Kidney (tissue), 14 donors: ENCODE results near the gene TTI1. TPM values are rescaled to one million over a fixed set of nuclear protein-coding genes. Genes with fewer than 3 reads are reported as not detected.

Experiments
- DNase-seq, 5 donors: peaks; one replicate each; pipeline ENCODE4 v3.0.0-alpha.2; 2013 to 2020
- FAIRE-seq: peaks from 2 replicates; lab custom pipeline; 2012; peaks lifted over from hg19 to GRCh38; lab: Jason Lieb, UNC
- H3K27ac ChIP-seq, 2 donors: one replicate each; pipeline ENCODE4 v1.7.0; 2013; ENCODE audit warnings: low read depth in 2 of 2, low read length in 2 of 2, inconsistent platforms in 1 of 2
- H3K27me3 ChIP-seq: one replicate; pipeline ENCODE4 v1.7.1; 2013; ENCODE audit warnings: low read length, inconsistent platforms; ENCODE audit not compliant: control insufficient read depth, insufficient read depth
- H3K36me3 ChIP-seq, 3 donors: one replicate each; pipeline versions ENCODE4 v1.7.0 to v1.7.1; 2013; ENCODE audit warnings: low read length in 3 of 3, control low read depth in 1 of 3, inconsistent platforms in 1 of 3; ENCODE audit not compliant: insufficient read depth in 3 of 3, control insufficient read depth in 2 of 3
- H3K4me1 ChIP-seq, 3 donors: one replicate each; pipeline versions ENCODE4 v1.7.0 to v1.7.1; 2013; ENCODE audit warnings: low read length in 3 of 3, inconsistent platforms in 1 of 3, low read depth in 1 of 3; ENCODE audit not compliant: control insufficient read depth in 2 of 3, insufficient read depth in 2 of 3
- H3K4me3 ChIP-seq, 3 donors: one replicate each; pipeline versions ENCODE4 v1.7.0 to v1.8.1; 2013; ENCODE audit warnings: low read length in 3 of 3, control low read depth in 1 of 3, inconsistent platforms in 1 of 3
- H3K9ac ChIP-seq, 3 donors: one replicate each; pipeline versions ENCODE4 v1.7.0 to v1.7.1; 2013; ENCODE audit warnings: low read length in 3 of 3, control low read depth in 1 of 3, inconsistent platforms in 1 of 3
- H3K9me3 ChIP-seq, 3 donors: one replicate each; pipeline versions ENCODE4 v1.7.0 to v1.7.1; 2013; ENCODE audit warnings: low read length in 3 of 3, control low read depth in 1 of 3, inconsistent platforms in 1 of 3; ENCODE audit not compliant: control insufficient read depth in 2 of 3, insufficient read depth in 1 of 3
- intact Hi-C: fragments of 100-400 bp; cut with DNase I; formaldehyde crosslinking; loops from one replicate; pipeline ENCODE4 v1.11.1; 2022
- polyA plus RNA-seq: library from polyadenylated mRNA; stranded (reverse); fragments of 350-450 nt; fragmentation: Illumina TruSeq; extraction: RNeasy Lipid Tissue Mini Kit (QIAGEN cat#74804); gene quantifications from one replicate; pipeline ENCODE4 v1.2.3, GENCODE V29; 2014; ENCODE audit warnings: low read depth, low replicate concordance; ENCODE audit not compliant: insufficient read depth
- total RNA-seq: library from RNA; stranded (reverse); fragmentation: NEBNext Ultra II Directional; extraction: Animal tissue kit (Norgen Biotek cat#: 25700); gene quantifications from one replicate; pipeline ENCODE4 v1.2.1, GENCODE V29; 2021
- TF ChIP-seq, protein P1 (sequence below): IDR thresholded peaks from 3 replicates; pipeline ENCODE4 v1.5.1; 2012; ENCODE audit warnings: mild to moderate bottlenecking, moderate library complexity, borderline replicate concordance; ENCODE audit not compliant: insufficient read depth; ENCODE audit errors: extremely low read depth
- donor health status: control.
- donor health status: control.
- donor health status: control.
- donor health status: control.
- donor health status: control.
- donor health status: DM: yes; HTN: yes; CAD: no.
- donor health status: Normal renal cell carcinoma (clear cell type).

TTI1 gene
- total and polyA plus RNA-seq, 2 donors from 2014 or later: 8.6 to 19.5 TPM

DNA sequence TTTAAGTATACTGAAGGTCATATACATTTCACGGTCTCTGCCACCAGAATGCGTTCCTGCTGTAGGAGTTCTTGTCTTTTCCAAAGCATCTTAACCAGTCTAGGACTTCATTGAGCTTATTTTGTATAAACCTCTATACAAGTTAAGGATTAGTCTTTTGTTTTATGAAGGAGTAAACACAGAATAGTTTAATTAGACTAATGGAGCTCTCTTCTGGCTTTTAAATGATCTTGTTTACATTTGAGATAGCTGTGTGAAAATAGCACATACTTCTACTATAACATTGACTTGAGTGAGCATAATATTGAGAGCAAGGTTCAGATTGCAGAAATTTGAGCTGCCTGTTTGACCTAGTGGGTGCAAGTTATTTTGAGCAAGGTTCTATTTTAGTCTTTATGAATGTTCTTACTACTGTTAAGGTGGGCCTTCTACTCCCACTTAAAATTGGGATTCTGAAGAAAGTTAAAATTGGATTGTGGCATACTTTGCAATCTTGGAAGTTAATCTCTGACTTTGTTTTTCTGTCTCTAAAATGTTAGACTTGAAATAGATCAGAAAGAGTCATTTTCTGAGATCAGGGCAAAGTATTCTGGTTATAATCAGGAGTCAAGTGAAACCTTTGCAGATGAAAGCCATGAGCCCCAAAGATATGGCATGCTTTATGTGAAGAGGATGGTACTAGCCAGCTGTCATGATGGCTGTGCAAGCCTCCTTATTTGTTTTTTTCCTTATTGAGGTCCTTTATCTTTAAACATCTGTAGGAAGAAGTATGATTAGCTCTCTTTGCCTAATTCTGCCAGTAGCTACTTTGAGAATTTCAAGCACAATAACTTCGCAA is 42.1 kb upstream of the TTI1 start:
- no peak for FAIRE-seq
- Histone ChIP-seq H3K4me3 (no peak overlapping the region), H3K4me1 (peaks cover 0 to 5% (median 0%) of the 10 kb centered on the region in 3 donors), H3K27ac (no peak overlapping the region), H3K27me3 (no peaks in the 10 kb centered on the region), H3K36me3 (peaks cover 6 to 19% (median 12%) of the 10 kb centered on the region in 3 donors), H3K9me3 (no peaks in the 10 kb centered on the region), H3K9ac (no peak overlapping the region)
- TF ChIP-seq, protein P1, sequence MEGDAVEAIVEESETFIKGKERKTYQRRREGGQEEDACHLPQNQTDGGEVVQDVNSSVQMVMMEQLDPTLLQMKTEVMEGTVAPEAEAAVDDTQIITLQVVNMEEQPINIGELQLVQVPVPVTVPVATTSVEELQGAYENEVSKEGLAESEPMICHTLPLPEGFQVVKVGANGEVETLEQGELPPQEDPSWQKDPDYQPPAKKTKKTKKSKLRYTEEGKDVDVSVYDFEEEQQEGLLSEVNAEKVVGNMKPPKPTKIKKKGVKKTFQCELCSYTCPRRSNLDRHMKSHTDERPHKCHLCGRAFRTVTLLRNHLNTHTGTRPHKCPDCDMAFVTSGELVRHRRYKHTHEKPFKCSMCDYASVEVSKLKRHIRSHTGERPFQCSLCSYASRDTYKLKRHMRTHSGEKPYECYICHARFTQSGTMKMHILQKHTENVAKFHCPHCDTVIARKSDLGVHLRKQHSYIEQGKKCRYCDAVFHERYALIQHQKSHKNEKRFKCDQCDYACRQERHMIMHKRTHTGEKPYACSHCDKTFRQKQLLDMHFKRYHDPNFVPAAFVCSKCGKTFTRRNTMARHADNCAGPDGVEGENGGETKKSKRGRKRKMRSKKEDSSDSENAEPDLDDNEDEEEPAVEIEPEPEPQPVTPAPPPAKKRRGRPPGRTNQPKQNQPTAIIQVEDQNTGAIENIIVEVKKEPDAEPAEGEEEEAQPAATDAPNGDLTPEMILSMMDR: no peak
- intact Hi-C loops: loop anchor here (10.0 kb wide), 1 partner anchor 89 kb away; the partner anchor contains the start of gene TGM2
- DNase-seq: peak in 2 of 5 donors; percentile 46 to 51

DNA sequence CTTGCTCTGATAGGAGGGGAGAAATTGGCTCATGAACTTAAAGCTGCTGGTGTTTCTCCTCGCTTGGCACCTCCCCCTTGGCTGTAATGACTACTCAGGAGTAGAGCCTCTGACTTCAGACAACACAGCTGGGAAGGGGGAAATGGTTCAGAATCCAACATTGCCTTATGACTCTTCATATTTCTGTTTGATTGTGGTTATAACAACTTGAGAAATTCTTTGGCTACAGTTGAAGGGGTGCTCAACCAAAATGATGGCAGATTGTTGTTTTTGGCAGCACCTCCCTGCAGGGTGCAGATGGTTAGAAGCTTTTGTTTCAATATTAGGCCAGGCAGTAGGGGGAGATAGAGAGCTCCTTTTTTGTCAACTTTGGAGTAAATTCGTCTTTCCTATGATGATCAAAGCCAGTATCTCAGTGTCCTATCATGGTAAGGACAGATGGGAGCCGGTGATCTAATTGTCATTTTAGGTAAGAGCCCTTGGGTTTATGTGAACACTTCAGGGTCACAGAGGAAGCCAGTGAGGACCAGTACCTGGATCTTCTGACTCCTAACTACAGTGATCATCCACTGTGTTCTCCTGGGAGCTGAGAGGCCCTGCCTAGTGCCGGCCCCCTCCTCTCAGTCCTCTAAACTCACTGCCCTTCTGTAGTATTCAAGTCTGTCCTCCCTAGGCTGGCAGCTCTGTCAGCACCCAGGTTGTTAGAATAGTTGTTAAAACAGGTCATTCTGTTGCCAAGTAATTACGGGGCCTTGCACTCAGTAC is 40.2 kb upstream of the TTI1 start:
- H3K4me1 ChIP-seq: peaks cover 0 to 5% (median 0%) of the 10 kb centered on the region in 3 donors
- peaks cover 8 to 26% (median 15%) of the 10 kb centered on the region in 3 donors for H3K36me3 ChIP-seq
- FAIRE-seq: no peak
- TF ChIP-seq, protein P1: peak; percentile 70
- H3K4me3 ChIP-seq: no peak overlapping the region
- H3K27ac ChIP-seq: peak overlapping the region in 1 of 2 donors; percentile 51
- no peaks in the 10 kb centered on the region for H3K9me3 ChIP-seq
- intact Hi-C loops: loop anchor here (10.0 kb wide), 1 partner anchor 91 kb away; the partner anchor contains the start of gene TGM2
- H3K27me3 ChIP-seq: no peaks in the 10 kb centered on the region
- DNase-seq: peak in 3 of 5 donors; percentile 34 to 87 (median 74)
- no peak overlapping the region for H3K9ac ChIP-seq

DNA sequence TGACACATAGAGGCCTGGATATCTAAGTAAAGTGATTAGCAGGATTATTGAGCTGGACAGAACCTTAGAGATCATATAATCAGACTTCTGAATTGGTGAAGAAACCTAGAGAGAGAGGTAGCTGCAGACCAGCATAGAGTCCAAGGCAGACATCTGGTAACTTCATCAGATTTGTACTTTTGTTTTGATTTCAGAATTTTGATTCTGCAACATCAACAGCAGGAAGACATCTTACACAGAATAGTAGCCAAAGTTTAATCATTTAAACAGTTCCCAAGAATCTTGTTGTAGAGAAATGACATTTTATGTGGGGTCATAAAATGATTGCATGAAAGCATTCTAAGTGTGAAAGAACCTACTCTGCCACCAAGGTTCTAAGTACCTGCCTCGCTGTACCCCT is 39.6 kb upstream of the TTI1 start:
- DNase-seq: no peak
- Histone ChIP-seq H3K27me3 (no peaks in the 10 kb centered on the region), H3K4me3 (no peak overlapping the region), H3K36me3 (peaks cover 8 to 28% (median 15%) of the 10 kb centered on the region in 3 donors), H3K27ac (no peak overlapping the region), H3K9ac (no peak overlapping the region), H3K9me3 (no peaks in the 10 kb centered on the region), H3K4me1 (peaks cover 0 to 5% (median 0%) of the 10 kb centered on the region in 3 donors)
- TF ChIP-seq, protein P1: no peak
- intact Hi-C loops: loop anchor here (10.0 kb wide), 1 partner anchor 92 kb away; the partner anchor contains the start of gene TGM2
- no peak for FAIRE-seq
